ENCODE data around the gene THSD7A.

THSD7A gene

DNA sequence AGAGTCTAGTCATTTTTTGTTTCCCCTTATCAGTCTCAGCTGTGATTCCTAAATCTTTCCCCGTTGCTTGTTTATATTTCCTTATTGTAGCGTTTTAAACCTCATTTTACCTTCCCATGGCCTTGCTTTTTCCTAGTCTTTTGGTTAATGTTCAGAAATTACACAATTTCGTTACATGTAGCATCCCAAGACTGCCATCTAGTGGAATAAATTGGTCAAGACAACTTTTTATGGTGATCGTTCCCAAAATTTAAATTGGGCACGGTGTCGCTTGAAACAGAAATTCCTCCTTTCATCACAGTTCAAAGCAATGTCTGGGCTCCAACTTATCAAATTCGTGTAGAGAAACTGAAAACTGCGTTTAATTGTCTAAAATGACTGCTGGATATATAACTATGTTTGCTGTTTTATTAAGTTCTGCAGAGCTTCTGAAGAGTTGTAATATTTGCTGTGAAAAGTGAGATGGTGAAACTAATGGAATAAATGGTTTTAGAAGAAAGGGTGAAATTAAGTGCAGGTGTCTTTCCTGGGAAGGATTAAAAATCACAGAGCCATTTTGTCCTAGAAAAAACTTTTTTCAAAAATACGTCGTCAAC is 488.1 kb downstream of the THSD7A start:
- Mint-ChIP-seq H3K27ac (no peak overlapping the region), H3K27me3 (no peaks in the 10 kb centered on the region), H3K36me3 (no peaks in the 10 kb centered on the region), H3K4me1 (no peaks in the 10 kb centered on the region), H3K9me3 (no peaks in the 10 kb centered on the region), H3K4me3 (no peak overlapping the region)
- no peak for DNase-seq
- CTCF ChIA-PET: interaction anchor here (1.0 to 1.4 kb wide), 3 partner anchors 9 to 19 kb away, joined by 3 to 7 read pairs (median 4); no protein-coding TSS in a partner anchor

DNA sequence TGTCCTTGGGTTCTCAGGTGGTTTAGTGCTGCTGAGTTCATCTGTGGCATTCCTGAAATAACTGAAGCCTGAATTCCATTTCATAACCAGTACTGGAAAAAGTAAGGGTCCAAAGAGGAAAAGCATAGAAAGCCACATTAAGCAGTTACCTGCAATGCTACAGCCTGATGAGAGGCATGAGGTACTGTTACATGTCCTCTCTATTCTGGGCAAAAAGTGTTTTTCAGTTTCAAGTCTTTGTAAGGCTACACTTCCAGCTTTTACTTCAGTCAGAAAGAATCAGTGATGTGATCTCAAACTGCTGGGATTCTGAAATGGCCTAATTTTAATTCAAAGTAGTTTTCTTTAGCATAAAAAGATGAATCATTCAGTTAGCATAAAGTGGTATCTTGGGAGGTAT is 488.9 kb downstream of the THSD7A start:
- Mint-ChIP-seq H3K4me1 (no peaks in the 10 kb centered on the region), H3K27ac (no peak overlapping the region), H3K27me3 (no peaks in the 10 kb centered on the region), H3K36me3 (no peaks in the 10 kb centered on the region), H3K9me3 (no peaks in the 10 kb centered on the region), H3K4me3 (no peak overlapping the region)
- CTCF ChIA-PET: interaction anchor here (1.4 kb wide), 1 partner anchor 12 kb away, joined by 7 read pairs; no protein-coding TSS in a partner anchor
- DNase-seq: no peak

DNA sequence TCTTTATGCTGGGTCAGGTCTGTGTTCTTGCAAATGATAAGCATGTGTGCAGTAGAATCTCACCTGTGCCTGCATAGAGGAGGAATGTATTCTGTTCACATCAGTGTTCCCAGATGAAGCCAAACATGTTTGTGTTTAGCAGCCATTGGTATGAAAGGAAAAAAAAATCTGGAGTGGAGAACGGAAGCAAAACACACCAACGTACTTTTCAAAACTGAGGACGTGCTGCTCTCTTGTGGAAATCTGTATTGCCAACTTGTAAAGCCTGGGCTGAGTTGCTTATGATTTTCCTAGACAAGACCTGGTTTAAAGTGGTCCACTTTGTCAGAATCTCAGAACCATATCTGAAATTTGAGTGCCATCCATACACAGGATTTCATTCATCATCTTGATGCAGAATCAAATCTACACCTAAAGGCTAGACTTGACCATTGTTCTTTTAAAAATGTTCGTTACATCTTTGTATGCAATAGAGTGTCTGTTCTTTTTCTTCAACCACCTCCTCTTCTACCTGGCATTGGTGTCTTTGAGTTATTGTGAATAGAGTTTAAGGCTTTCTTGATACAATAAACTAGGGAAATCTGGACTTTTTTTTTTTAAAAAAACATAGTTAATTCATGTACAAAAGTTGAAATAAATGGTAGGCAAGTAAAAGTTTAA is 490.6 kb downstream of the THSD7A start:
- H3K27me3 Mint-ChIP-seq: no peaks in the 10 kb centered on the region
- no peak overlapping the region for H3K27ac Mint-ChIP-seq
- no peaks in the 10 kb centered on the region for H3K4me1 Mint-ChIP-seq
- DNase-seq: no peak
- H3K9me3 Mint-ChIP-seq: no peaks in the 10 kb centered on the region
- CTCF ChIA-PET: no interaction called here
- no peak overlapping the region for H3K4me3 Mint-ChIP-seq
- H3K36me3 Mint-ChIP-seq: no peaks in the 10 kb centered on the region

DNA sequence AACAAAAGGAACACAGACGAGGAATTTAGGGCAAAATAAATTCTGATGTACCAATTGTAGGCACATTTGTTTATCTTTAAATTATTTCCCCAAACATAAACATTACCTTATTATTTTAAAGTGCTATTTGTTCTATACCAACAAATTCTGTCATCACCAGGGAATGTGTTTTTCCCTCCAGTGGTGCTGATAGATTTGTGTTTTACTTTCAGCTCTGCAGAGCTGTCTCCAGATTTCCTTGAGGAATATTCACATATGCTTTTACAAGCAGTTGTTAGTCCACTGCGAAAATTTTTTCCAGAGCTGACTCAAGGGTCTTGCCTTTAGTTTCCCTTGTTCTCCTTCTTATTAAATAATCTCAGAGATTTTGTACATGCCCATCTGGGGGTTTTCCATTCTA is 495.6 kb downstream of the THSD7A start:
- Mint-ChIP-seq H3K4me3 (no peak overlapping the region), H3K27ac (no peak overlapping the region), H3K4me1 (no peaks in the 10 kb centered on the region), H3K27me3 (no peaks in the 10 kb centered on the region), H3K36me3 (no peaks in the 10 kb centered on the region), H3K9me3 (no peaks in the 10 kb centered on the region)
- CTCF ChIA-PET: no interaction called here
- DNase-seq: no peak

DNA sequence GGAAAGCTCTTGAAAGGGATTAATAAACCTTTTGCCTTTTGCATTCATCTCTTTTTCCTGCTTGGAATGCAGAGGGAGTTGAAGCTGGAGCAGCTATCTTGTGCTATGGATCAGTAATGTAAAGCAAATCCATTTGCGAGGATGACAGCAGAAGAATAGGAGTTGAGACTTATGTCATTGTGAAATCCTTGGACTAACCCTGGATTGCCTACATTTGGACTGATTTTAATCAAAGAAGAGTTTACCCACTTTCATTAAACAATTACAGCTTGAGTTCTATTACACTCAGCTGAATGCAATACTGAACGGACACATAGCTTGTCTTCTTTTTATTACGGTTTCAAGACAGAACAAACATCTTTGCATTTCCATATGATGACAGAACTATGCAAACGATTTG is 496.1 kb downstream of the THSD7A start:
- no peaks in the 10 kb centered on the region for H3K27me3 Mint-ChIP-seq

DNA sequence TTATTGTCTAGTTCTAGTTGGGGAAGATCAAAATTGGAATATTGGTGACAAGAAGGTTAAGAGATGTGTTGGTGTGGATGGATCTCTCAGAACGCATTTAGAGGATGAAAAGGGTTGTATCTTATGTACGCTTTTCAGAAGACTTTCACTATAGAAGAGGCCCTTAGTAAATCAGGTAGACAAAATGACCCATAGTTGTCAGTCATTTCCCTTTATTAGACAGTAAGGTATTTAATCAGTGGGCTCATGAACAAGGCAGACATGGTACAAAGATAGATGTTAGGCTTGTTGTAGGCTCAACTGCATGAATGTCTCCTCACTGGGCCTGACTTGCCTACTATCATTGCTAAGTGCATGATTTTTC is 499.2 kb downstream of the THSD7A start:
- no peak for DNase-seq

More for the DNA sequence above, 496.1 kb downstream of the THSD7A start:
- Mint-ChIP-seq H3K27ac (no peak overlapping the region), H3K36me3 (no peaks in the 10 kb centered on the region), H3K9me3 (no peaks in the 10 kb centered on the region), H3K4me1 (no peaks in the 10 kb centered on the region), H3K4me3 (no peak overlapping the region)
- no peak for DNase-seq
- CTCF ChIA-PET: interaction anchor here (0.7 kb wide), 1 partner anchor 110 kb away, joined by 3 read pairs; no protein-coding TSS in a partner anchor

DNA sequence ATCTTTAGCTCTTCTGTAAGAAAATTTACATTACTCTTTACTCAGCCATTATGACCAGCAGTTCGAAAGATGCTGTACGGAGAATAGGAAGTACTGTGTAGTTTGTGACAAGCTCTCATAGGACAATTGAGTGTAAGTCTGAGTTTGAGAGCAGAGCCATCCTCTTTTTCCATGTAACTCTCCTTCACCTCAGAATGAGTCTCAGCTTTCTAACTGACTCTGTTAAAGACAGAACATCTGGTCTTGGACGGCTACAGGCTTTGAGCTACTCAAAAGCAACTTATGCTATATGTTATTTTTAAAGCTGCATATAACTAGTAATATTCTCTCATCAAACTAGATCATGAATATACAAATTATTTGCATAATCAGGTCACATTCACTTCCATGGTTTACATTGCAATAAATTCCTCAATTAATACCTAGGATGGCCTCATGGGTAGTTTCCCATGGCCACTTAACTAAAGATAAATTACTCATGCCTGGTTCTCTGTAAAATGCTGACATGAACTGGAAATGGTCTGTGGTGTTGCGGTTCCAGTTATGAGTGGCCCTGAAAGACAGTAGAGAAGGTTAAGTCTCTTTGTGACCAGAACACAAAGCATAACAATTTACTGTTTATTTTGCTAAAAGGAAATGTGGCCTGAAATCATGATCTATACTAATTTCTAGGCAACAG is 499.7 kb downstream of the THSD7A start:
- CTCF ChIA-PET: no interaction called here
- H3K4me1 Mint-ChIP-seq: no peaks in the 10 kb centered on the region
- H3K36me3 Mint-ChIP-seq: no peaks in the 10 kb centered on the region
- no peaks in the 10 kb centered on the region for H3K27me3 Mint-ChIP-seq
- no peak for DNase-seq
- H3K27ac Mint-ChIP-seq: no peak overlapping the region
- H3K9me3 Mint-ChIP-seq: no peaks in the 10 kb centered on the region
- H3K4me3 Mint-ChIP-seq: no peak overlapping the region

More for the DNA sequence above, 499.2 kb downstream of the THSD7A start:
- no peaks in the 10 kb centered on the region for H3K4me1 Mint-ChIP-seq
- no peaks in the 10 kb centered on the region for H3K27me3 Mint-ChIP-seq
- no peaks in the 10 kb centered on the region for H3K9me3 Mint-ChIP-seq
- no peaks in the 10 kb centered on the region for H3K36me3 Mint-ChIP-seq
- CTCF ChIA-PET: no interaction called here
- H3K27ac Mint-ChIP-seq: no peak overlapping the region
- no peak overlapping the region for H3K4me3 Mint-ChIP-seq

DNA sequence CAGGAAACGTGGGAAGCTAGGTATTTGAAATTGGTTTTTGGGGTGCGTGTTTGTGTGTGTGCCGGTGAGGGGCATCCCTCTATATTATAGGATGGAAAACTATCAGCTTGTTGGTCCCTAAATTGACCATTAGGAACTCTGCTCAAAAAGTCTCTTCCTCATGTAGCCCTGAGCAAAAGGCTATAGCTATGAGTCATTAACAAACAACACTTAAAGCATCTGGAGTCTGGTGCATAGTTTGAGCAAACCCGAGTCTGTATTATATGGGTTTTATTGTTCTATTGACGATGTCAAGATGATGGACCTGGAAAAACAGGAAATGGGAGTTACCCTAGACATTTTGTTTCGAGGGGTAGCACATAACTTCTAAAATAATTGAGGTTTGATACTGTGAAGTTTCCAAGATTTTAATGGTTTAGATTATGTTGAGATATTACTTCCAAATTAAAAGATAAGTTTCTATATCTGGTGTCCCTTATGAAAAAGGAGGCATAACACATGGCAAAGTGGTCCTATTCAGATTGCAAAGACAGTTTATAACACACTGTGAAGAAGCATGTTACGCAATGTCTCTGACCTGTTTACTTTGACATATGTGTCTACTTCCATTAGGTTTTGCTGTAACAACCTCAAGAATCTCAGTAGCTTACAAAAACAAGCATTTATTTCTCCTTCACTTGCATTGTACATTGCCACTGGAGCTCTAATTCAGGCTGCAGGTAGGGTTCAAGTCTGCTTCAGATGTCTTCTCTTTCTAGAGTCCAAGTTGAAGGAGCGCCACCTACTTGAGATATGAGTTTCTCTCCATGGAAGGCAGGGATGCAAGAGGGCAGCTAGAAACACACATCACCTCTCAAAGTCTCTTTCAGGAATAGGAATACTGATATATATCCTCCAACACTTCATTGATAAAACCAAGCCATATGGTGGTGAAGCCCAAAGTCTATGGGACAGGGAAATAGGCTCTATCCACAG is 500.6 kb downstream of the THSD7A start:
- no peak for DNase-seq
- Mint-ChIP-seq H3K27me3 (no peaks in the 10 kb centered on the region), H3K27ac (no peak overlapping the region), H3K4me1 (no peaks in the 10 kb centered on the region), H3K36me3 (no peaks in the 10 kb centered on the region), H3K9me3 (no peaks in the 10 kb centered on the region), H3K4me3 (no peak overlapping the region)
- CTCF ChIA-PET: no interaction called here

DNA sequence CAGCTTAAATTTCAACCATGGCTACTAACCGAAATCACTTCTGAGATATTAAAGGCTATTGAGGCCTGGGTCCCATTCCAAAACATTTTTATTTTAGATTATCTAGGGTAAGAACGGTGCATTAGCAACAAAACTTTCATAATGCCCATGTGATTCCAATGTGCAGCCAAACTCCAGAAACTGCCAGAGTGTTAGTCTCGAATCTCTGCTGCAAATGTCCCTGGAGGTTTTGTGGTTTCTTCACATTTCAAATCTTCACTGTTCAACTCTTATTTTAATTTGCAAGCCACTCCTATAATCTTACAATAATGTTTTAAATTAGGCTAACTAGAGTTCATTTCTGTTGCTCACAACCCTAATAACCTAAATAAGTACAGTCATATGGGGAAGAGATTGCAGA is 501.3 kb downstream of the THSD7A start:
- Mint-ChIP-seq H3K9me3 (no peaks in the 10 kb centered on the region), H3K27me3 (no peaks in the 10 kb centered on the region), H3K36me3 (no peaks in the 10 kb centered on the region), H3K4me1 (no peaks in the 10 kb centered on the region), H3K4me3 (no peak overlapping the region), H3K27ac (no peak overlapping the region)
- CTCF ChIA-PET: no interaction called here
- DNase-seq: no peak

DNA sequence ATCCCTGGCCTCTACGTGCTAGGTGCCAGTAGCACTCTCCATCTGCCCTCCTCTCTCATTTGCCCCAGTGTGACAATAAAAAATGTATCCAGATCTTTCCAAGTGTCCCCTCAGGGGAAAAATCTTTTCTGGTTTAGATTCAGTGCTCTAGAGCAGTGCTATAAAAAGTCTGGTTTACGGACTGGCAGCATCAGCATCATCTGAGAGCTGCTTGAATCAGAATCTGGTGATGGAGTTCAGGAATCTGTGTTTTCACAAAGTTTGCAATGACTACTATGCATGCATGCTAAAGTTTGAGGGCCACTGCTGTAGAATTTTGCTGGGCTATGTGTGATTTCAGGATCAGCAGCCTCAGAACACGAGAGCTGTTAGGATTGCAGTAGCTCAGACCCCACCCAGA is 501.8 kb downstream of the THSD7A start:
- no peaks in the 10 kb centered on the region for H3K27me3 Mint-ChIP-seq

DNA sequence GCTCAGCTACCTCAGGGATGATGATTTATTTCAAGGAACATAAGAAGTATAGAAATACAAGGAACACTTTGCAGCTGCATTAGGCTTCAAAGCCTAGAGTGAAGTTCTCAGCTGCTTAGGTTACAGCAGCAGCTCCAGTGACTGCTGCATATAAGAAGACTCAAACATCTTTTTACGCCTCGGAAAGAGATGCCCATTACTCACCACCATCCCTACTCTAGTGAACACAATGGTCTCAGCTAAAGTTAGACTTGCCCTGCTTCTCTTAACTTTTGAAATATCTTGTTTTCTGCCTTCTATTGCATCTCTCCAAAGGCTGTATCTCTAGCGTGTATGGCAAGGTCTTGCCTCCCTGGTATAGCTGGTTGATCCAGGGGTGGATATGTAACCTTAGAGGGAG is 502.4 kb downstream of the THSD7A start:
- Mint-ChIP-seq H3K27ac (no peak overlapping the region), H3K27me3 (no peaks in the 10 kb centered on the region), H3K9me3 (no peaks in the 10 kb centered on the region), H3K4me3 (no peak overlapping the region), H3K4me1 (no peaks in the 10 kb centered on the region), H3K36me3 (no peaks in the 10 kb centered on the region)
- CTCF ChIA-PET: no interaction called here
- no peak for DNase-seq

More for the DNA sequence above, 501.8 kb downstream of the THSD7A start:
- Mint-ChIP-seq H3K9me3 (no peaks in the 10 kb centered on the region), H3K4me3 (no peak overlapping the region), H3K4me1 (no peaks in the 10 kb centered on the region), H3K27ac (no peak overlapping the region), H3K36me3 (no peaks in the 10 kb centered on the region)
- no peak for DNase-seq
- CTCF ChIA-PET: no interaction called here

DNA sequence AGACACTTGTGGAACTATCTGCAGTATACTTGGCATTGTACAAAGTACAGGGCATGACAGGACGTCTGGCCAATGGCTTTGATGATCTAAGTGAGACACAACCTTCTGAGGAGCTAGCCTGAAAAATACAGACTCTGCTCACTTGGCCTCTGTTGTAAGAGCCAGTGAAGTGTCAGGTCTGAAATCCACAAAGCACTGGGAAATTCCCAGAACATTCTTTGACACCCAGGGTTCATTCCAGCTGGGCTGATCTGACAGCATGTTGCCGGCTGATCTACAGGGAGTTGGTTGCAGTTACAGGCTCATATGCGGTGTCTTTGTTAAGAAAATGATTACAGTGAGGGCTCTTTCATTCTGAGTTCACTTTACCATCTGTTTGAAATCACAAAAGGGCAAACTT is 503.7 kb downstream of the THSD7A start:
- no peaks in the 10 kb centered on the region for H3K27me3 Mint-ChIP-seq
- H3K36me3 Mint-ChIP-seq: no peaks in the 10 kb centered on the region
- H3K4me1 Mint-ChIP-seq: no peaks in the 10 kb centered on the region
- no peak overlapping the region for H3K27ac Mint-ChIP-seq
- DNase-seq: no peak
- H3K4me3 Mint-ChIP-seq: no peak overlapping the region
- no peaks in the 10 kb centered on the region for H3K9me3 Mint-ChIP-seq
- CTCF ChIA-PET: no interaction called here

DNA sequence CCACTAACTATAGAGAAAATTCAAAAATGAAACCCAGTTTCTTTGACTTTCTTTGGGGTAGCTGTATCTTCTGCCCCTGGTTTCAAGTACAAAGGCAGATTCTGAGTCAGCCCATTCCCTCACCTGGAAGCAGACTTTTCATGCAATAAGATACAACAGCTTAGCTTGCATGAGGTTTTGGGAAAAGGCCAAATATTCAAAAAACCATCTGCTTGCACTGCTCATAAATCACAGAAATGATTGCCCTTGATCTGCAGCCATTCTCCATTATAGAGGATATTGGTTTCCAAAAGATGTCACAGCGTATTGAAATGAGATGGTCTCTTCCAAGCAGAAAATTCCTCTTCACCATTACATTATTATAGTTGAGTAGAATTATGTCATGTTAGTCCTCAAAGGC is 504.4 kb downstream of the THSD7A start:
- Mint-ChIP-seq H3K27me3 (no peaks in the 10 kb centered on the region), H3K9me3 (no peaks in the 10 kb centered on the region), H3K4me1 (no peaks in the 10 kb centered on the region), H3K27ac (no peak overlapping the region), H3K36me3 (no peaks in the 10 kb centered on the region), H3K4me3 (no peak overlapping the region)
- CTCF ChIA-PET: no interaction called here
- DNase-seq: no peak
